GM19463 (cell line): ENCODE data around the gene ZNF511.
"Not testable (repeated sequence)": the region's sequence is repeated elsewhere in the genome, so short reads cannot be mapped to it uniquely, and the experiment has no call there.

Experiments
- ATAC-seq: cut with Tn5 transposase; IDR thresholded peaks from one replicate; pipeline ENCODE4 v1.9.1; 2021; ENCODE audit warnings: mild to moderate bottlenecking, moderate library complexity; ENCODE audit not compliant: unreplicated experiment

The ZNF511 gene

DNA sequence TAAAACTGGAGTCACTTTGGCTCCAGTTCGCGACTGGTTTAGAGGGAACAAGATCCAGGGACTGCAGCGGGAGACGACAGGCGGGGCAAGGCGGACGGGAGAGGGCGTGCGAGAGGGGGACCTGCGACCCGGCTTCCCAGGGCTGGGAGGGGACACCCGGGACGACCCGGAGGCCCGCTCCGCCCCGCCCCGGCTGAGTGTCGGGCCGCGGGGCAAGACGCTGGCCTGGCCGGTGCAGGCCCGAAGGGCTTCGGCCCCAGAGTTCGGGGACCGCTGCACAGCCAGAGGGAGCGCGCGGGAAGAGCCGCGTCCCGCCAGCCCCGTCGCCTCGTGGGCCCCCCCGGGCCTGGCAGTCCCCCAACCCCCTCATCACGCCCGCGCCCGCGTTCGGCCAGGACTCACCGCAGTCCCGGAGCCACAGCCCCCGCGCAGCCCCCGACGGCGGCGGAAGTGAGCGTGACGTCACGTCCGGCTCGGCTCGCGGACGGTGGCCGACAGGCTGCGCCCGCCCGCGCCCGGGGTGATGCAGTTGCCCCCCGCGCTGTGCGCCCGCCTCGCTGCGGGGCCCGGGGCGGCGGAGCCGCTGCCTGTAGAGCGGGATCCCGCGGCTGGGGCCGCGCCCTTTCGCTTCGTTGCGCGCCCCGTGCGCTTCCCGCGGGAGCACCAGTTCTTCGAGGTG is at the start of gene ZNF511, which contains the start of gene TUBGCP2:
Gene ZNF511 (plus strand): TSS at position 494 of the 679 bp plus-strand sequence. CDS start 30 bp downstream, at position 524.
Gene TUBGCP2 (minus strand): TSS at position 452 of the 679 bp plus-strand sequence. CDS start 5,931 bp downstream, outside the sequence.
- peak; percentile 76 for ATAC-seq

- ATAC-seq: no peak
Measured at GRCh38 chr10:133259602-133259989, 49.1 kb upstream of the ZNF511 start.

DNA sequence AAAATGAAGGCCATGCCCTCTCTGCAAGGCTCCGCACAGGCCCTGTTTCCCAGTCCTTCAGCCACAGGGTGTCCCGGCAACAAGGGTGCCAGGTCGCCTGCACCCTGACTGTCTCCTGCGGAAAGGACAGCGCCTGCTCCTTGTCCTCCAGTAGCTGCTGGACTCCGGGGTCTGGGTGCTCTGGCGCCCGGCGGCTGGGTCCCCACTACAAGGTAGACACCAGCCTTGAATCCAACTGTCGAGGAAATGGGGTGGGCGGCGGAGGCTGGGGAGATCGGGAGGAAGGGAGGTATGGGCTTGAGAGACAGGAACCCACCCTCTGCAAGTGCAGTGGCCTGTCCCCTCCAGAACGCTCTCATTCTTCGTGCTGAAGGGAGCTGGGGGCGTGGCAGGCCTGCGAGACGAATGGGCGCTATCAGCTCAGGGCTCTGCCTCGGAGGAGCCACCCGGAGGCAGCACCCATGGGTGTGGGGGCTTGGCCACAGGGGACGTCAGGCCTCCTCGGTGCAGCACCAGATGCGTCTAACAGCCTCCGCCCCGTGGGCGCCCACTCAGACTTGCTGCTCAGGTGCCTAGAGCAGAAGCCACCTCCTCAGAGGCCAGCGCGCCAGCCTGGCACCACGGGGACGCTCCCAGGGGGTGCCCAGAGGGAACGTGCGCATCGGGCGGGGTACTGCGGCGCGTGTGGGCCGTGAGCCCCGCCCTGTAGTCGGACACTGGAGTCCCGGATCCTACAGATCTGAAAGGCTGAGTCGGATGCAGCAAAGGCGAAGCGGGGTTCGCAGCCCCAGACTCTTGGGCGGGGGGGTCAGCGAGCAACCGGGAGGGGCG is 47.6 kb upstream of the ZNF511 start:
- peak; percentile 55 for ATAC-seq

DNA sequence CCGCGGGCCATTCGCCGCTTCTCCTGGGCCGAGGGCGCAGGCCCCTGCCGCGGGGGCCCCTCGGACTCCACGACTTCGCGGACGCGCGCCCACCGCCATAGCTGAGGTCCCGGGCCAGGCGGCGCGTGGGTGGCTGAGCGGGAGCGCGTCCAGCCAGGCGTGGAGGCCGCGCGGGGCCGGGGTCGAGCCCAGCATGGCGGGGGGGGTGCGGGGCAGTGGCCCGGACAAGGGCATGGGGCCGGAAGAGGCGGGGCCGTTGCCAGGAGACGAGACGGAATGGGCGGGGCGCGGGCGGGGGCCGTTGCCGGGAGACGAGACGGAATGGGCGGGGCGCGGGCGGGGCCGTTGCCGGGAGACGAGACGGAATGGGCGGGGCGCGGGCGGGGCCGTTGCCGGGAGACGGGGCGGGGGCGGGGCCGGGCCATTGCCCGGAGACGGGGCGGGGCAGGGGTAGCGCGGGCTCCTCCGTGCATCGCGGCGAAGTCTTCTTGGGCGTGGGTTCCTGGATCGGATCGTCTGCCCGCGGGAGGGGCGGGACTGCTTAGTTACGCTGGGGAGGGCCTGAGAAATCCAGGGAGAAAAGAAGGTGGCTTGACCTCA is 46.9 kb upstream of the ZNF511 start:
- ATAC-seq: peak; percentile 44

DNA sequence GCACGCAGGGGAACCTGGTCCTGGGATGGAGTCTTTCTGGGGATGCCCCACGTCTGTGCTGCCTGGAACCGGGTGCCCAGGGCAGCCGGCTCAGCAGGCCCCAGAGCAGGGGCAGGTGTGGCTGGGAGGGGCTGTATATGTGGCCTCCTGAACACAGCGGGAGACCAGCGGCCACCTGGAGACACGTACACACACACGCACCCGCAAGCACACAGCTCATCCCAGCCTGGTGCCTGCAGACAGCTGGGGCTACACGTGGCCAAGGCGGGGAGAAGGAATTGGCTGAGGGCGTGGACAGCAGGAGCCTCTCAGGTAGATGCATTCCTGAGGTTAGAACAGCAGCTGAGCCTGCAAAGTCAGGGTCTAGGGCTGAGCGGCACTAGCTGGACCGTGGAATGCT is 46.0 kb upstream of the ZNF511 start:
- no peak for ATAC-seq

GRCh38 chr10:133263674-133264073 is 45.0 kb upstream of the ZNF511 start:
- ATAC-seq: no peak

- ATAC-seq: no peak
Measured at GRCh38 chr10:133264461-133264860, 44.3 kb upstream of the ZNF511 start.

- not testable (repeated sequence) for ATAC-seq
Measured at GRCh38 chr10:133265052-133265451, 43.7 kb upstream of the ZNF511 start.

DNA sequence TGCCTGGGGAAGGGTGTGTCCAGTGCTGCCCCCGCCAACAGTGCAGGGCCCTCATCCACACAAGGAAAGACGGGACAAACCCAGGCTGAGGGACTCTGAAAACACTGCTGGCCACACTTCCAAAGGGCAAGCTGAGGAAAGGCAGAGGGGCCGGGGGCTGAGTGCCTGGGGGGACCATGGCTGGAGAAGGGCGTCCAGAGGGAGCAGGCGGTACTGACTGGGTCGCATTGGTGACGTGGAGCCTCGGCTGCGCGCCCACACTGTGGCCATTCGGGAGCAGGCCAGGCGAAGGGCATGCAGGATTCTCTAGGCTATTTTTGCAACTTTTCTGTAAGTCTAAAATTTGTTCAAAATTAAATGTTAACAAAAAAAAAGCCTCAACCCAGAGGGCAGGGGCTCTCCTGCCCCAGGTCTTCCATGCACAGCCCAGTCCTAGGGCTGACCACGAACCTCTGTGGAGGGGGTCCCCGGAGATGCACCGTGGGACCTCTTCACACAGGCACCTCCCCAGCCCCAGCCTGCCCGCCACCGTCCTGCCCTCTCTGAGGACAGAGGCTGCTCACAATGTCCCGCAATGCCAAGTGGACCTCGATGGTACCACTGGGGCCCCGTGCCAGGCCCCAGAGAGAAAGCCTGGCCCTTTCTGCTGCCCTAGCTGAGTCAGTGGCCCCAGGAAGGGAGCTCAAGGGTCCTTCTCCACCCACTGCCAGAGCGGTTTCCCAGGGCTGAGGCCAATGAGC is 42.5 kb upstream of the ZNF511 start:
- no peak for ATAC-seq

GRCh38 chr10:133267293-133267692 is 41.4 kb upstream of the ZNF511 start:
- no peak for ATAC-seq

- ATAC-seq: no peak
Measured at GRCh38 chr10:133267829-133268228, 40.9 kb upstream of the ZNF511 start.

- ATAC-seq: no peak
Measured at GRCh38 chr10:133268532-133268931, 40.2 kb upstream of the ZNF511 start.

GRCh38 chr10:133269367-133269766 is 39.3 kb upstream of the ZNF511 start:
- no peak for ATAC-seq

- ATAC-seq: no peak
Measured at GRCh38 chr10:133270204-133270603, 38.5 kb upstream of the ZNF511 start.

- ATAC-seq: no peak
Measured at GRCh38 chr10:133270773-133271297, 37.9 kb upstream of the ZNF511 start.

- ATAC-seq: no peak
Measured at GRCh38 chr10:133271521-133272300, 37.0 kb upstream of the ZNF511 start.

GRCh38 chr10:133272301-133272963 is 36.3 kb upstream of the ZNF511 start:
- no peak for ATAC-seq

DNA sequence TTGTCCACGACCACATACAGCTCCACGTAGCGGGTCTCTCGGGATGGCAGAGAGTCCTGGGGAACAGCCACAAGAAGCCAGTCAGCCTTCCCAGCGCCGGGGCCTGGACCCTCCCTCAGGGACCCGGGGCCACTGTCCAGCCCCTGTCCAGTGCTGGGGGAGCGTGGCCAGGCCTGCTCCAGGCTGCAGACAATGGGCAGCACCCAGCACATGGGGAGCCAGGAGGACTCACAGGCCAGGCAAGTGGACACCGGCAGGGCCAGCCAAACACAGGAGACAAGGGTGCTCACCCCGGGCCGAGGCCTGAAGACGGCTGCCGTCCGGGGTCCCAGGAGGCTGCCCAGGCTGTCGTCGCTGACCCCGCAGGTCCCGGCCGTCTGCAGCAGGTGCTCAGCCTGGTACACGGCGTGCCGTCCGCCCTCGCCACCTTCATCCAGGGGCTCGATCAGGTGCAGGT is 35.7 kb upstream of the ZNF511 start:
- no peak for ATAC-seq

DNA sequence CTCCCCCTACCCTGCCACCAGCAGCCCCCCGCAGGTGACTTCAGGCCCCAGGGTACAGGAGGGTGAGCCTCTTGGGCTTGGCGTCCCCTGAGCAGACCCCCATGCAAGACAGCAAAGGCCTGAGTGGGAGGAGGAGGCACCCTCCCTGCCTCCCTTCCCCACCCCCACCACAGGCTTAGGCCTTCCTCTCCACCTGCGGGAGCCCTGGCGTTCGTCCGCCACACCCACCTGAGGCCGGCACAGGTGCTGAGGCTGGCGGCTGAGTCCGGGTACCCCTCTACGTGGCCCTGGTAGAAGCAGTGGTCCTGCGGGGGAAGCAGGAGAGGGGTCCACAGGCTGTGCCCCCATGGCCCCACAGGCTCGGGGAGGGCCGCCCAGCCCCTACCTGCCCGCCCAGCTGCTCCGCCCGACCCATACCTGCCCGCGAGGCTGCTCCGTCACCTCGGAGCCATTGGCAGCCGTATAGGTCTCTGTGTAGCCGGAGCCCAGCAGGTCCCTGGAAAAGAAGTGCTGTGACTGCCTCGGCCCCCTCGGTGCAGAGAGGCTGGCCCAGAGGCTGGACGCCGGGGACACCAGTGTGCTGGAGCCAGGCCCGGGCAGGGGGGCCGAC is 35.1 kb upstream of the ZNF511 start:
- ATAC-seq: no peak
